GM12891 (cell line): ENCODE data around the gene PCOLCE2.

ENCODE experiments used
- POLR2A ChIP-seq: IDR thresholded peaks from 2 replicates; pipeline ENCODE4 v1.6.1; 2011; ENCODE audit warnings: low read depth, low read length, control low read depth
- TAF1 ChIP-seq: IDR thresholded peaks from 2 replicates; pipeline ENCODE4 v1.6.1; 2011; ENCODE audit warnings: low read depth, low read length, control low read depth

DNA sequence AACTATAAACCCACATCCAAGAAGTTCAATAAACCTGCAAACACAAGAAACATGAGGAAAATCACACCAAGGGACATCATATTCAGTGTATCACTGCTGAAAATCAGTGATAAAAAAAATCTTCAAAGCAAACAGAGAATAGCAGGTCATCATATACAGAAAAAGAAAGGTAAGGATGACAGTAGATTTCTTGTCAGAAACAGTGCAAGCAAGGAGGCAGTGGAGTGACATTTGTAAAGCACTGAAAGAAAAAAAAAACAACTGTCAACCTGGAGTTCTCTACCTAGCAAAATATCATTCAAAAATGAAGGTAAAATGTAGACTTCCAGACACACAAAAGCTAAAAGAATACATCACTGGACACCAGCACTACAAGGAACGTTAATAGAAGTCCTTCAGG, 93.6 kb downstream of the PCOLCE2 start:
- TF ChIP-seq POLR2A: no peak
- no peak for TF ChIP-seq TAF1
